SK-N-MC (cell line): ENCODE results near the gene TRPM2.

Experiments used
- DNase-seq: peaks from one replicate; pipeline ENCODE4 v3.0.0-alpha.2; 2011; ENCODE audit warnings: low read depth, low spot score
- H3K27ac ChIP-seq: fragments of 200-600 bp; sonication (generic); 2 replicates; pipeline ENCODE4 v1.5.1; 2016; ENCODE audit warnings: mixed run types
- H3K36me3 ChIP-seq: fragments of 200-600 bp; sonication (generic); 2 replicates; pipeline ENCODE4 v1.6.1; 2017; ENCODE audit warnings: antibody characterized with exemption, low read length, mixed read lengths; ENCODE audit not compliant: insufficient read depth
- H3K4me3 ChIP-seq: fragments of 200-600 bp; sonication (generic); 2 replicates; pipeline ENCODE4 v1.5.1; 2016
- H3K9ac ChIP-seq: fragments of 200-600 bp; sonication (generic); 2 replicates; pipeline ENCODE4 v1.8.0; 2017; ENCODE audit warnings: mixed run types, mixed read lengths; ENCODE audit not compliant: insufficient read length
- H3K9me3 ChIP-seq: fragments of 200-600 bp; sonication (generic); 2 replicates; pipeline ENCODE4 v1.6.1; 2017; ENCODE audit warnings: low read depth, mild to moderate bottlenecking, antibody characterized with exemption, low read length, moderate library complexity, mixed read lengths
- EZH2 ChIP-seq: fragments of 200-600 bp; sonication (generic); IDR thresholded peaks from one replicate; pipeline ENCODE4 v1.6.1; 2017; ENCODE audit warnings: antibody characterized with exemption
- FOXP2 ChIP-seq: optimal IDR thresholded peaks from 2 replicates; pipeline ENCODE3; 2011; ENCODE audit warnings: mild to moderate bottlenecking, moderate library complexity; ENCODE audit not compliant: insufficient read depth; ENCODE audit errors: extremely low read length, control extremely low read depth
- POLR2AphosphoS5 ChIP-seq: IDR thresholded peaks from 2 replicates; pipeline ENCODE4 v1.6.1; 2012; ENCODE audit warnings: mild to moderate bottlenecking, low read depth, low read length, borderline replicate concordance

Gene TRPM2

DNA sequence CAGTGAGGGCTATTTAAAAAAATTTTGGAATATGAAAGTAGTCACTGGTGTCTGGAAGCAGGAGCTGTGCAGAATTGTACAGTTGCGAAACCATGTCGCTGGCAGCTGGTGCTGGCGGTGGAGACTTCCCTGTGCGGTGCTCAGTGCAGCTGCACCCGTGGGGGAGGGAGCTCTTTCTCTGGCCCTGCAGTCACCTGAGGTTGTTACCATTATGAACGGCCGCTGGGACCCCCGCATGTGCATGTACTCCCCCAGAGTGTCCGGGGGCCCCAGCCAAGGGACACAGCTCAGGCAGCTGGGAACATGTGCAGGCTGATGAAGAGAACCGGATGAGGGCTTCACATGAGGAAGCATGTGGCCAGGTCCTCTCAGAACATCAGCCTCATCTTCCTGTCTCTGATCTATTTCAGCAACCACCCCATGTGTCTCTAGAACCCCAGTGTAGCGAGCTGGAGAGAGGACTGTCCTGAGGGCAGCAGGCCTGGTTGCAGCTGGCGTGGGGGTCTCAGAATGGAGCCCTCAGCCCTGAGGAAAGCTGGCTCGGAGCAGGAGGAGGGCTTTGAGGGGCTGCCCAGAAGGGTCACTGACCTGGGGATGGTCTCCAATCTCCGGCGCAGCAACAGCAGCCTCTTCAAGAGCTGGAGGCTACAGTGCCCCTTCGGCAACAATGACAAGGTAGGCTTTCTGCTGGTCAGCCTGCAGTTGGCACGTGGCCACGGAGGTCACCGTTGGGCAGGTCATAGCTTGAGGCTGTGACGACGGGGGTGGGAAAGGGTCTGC is at the start of gene TRPM2:
TSS of gene TRPM2 (plus strand) at position 431 of the 780 bp plus-strand sequence. CDS start at position 511, 80 bp downstream.
- Histone ChIP-seq H3K9me3 (no peaks in the 10 kb centered on the region), H3K9ac (no peak within 1 kb of the TSS), H3K27ac (no peak within 1 kb of the TSS), H3K4me3 (no peak within 1 kb of the TSS), H3K36me3 (no peaks in the 10 kb centered on the region)
- TF ChIP-seq FOXP2, result no peak
- TF ChIP-seq POLR2AphosphoS5, result no peak
- TF ChIP-seq EZH2, result no peak
- no peak for DNase-seq

DNA sequence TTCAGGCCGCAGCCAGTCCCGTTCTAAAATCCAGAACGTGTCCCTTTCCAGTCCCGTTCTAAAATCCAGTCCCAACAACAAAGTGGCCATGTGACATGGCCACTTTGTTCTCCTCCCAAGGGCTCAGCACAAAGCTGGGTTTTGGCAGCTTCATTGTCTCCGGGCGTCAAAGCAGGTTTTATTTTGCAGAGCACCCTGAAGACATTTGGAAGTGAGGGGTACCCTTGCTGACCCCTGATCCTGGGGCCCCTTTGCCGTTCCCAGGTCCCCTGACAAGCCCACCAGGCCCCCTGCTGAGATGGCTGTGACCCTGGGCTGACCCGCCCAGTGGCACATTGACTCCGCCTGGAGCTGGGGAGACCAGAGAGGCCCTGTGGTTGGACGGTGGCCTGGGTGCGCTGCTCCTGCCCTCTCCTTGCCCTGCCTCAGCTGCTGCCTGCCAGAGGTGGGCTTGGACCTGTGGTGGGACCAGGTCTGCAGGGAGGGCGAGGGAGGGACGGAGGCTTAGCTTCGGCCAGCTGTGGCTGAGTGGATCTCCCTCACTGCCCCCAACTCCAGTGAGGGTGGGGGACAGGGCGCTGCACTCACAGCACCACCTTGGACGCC is 49.3 kb upstream of the TRPM2 start:
- TF ChIP-seq EZH2, result no peak
- no peak for TF ChIP-seq POLR2AphosphoS5
- TF ChIP-seq FOXP2, result no peak
- H3K27ac ChIP-seq, result peak overlapping the region; percentile 25; the same call in 1 of the 2 replicates
- H3K36me3 ChIP-seq, result no peaks in the 10 kb centered on the region
- H3K9ac ChIP-seq, result no peak overlapping the region
- H3K4me3 ChIP-seq, result no peak overlapping the region
- no peaks in the 10 kb centered on the region for H3K9me3 ChIP-seq
- DNase-seq, result no peak

- H3K9ac ChIP-seq, result no peak overlapping the region
- no peak overlapping the region for H3K27ac ChIP-seq
- no peak for DNase-seq
- no peaks in the 10 kb centered on the region for H3K36me3 ChIP-seq
- TF ChIP-seq EZH2, result no peak
- no peak for TF ChIP-seq FOXP2
- no peak for TF ChIP-seq POLR2AphosphoS5
- H3K4me3 ChIP-seq, result no peak overlapping the region
- H3K9me3 ChIP-seq, result no peaks in the 10 kb centered on the region
Measured at GRCh38 chr21:44304877-44305293, 48.5 kb upstream of the TRPM2 start.

DNA sequence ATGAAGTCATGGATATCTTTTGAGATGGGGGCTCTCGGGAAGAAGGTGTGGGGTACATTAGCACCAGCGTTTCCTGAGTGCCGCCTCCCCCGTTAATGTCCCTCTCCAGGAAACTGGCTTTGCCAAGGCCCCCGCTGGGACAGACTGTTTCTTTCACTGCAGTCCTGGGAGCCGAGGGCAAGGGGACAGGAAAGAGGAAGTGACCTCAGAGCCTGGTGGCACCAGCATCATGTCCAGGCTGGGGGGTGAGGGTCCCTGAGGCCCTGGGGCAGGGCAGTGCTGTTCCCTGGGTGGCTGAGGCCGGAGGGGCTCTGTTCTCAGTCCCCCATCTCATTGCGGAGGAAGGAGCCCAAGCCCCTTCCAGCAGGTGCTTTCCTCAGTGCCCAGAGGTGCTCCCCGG is 47.7 kb upstream of the TRPM2 start:
- no peak for DNase-seq
- TF ChIP-seq FOXP2 (no peak), POLR2AphosphoS5 (no peak), EZH2 (no peak)
- Histone ChIP-seq H3K9me3 (no peaks in the 10 kb centered on the region), H3K36me3 (no peaks in the 10 kb centered on the region), H3K27ac (no peak overlapping the region), H3K9ac (no peak overlapping the region), H3K4me3 (no peak overlapping the region)

GRCh38 chr21:44306936-44307704 is 46.3 kb upstream of the TRPM2 start:
- Histone ChIP-seq H3K9me3 (no peaks in the 10 kb centered on the region), H3K36me3 (no peaks in the 10 kb centered on the region; the same call in 1 of the 2 replicates), H3K27ac (no peak overlapping the region), H3K4me3 (no peak overlapping the region), H3K9ac (no peak overlapping the region)
- TF ChIP-seq FOXP2 (no peak), EZH2 (no peak), POLR2AphosphoS5 (no peak)
- no peak for DNase-seq

DNA sequence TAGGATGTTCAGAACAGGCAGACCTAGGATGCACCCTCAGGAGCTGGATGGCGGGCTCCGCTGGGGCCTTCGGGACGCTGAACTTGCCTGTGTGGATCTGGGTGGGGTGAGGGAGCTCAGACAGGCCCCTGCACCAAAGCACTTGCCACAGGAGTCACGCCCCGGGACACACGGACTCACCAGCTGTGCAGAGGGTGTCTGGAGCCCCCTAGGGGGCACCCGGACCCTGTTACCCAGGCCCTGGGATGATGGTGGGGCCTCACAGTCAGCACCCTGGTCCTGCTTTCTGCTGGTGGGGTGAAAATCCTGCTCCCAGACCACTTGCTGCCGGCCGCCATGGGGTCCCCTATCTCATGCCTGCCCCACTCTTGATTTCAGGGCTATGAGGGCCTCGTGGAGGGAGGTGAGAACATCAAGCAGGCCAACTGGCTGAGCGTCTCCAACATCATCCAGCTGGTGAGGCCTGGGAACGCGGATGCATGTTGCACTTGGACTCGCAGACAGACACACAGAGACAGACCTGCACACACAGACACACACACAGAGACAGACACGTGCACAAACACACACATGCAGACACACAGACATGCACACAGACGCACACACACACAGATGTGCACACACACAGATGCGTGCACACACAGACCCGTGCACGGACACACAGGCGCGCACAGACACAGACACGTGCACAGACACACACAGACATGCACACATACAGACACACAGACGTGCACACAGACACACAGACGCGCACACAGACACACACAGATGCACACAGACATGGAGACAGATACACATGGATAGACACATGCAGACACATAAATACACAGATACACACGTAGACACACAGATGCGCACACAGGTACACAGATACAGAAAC is 42.6 kb upstream of the TRPM2 start:
- no peak for DNase-seq
- no peak for TF ChIP-seq EZH2
- no peak for TF ChIP-seq FOXP2
- no peak for TF ChIP-seq POLR2AphosphoS5
- Histone ChIP-seq H3K9me3 (no peaks in the 10 kb centered on the region), H3K36me3 (no peaks in the 10 kb centered on the region; the same call in 1 of the 2 replicates), H3K9ac (no peak overlapping the region), H3K27ac (no peak overlapping the region), H3K4me3 (no peak overlapping the region)

DNA sequence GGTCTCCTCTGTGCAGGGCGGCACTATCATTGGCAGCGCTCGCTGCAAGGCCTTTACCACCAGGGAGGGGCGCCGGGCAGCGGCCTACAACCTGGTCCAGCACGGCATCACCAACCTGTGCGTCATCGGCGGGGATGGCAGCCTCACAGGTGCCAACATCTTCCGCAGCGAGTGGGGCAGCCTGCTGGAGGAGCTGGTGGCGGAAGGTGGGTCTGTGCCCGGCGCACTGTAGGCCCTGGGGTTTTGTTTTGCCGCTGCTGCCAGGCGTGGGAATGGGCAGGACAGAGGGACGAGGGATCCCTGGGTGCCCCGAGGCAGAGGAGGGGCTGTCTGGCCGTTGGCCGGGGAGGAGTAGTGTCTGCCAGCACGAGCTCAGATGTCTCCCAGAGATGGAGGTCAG is 41.3 kb upstream of the TRPM2 start:
- no peak overlapping the region for H3K9ac ChIP-seq
- H3K36me3 ChIP-seq, result no peaks in the 10 kb centered on the region; the same call in 1 of the 2 replicates

More for the DNA sequence above, 41.3 kb upstream of the TRPM2 start:
- TF ChIP-seq POLR2AphosphoS5 (no peak), EZH2 (no peak), FOXP2 (no peak)
- H3K9me3 ChIP-seq, result no peaks in the 10 kb centered on the region
- DNase-seq, result no peak
- no peak overlapping the region for H3K27ac ChIP-seq
- no peak overlapping the region for H3K4me3 ChIP-seq
